ENCODE results near the gene PID1.

PID1 gene

GRCh38 chr2:229162015-229162414 lies 109.1 kb downstream of the PID1 start:
- no peak for DNase-seq

- no peak for DNase-seq
Observed at GRCh38 chr2:229160984-229161383, 110.1 kb downstream of the PID1 start.

- peak; percentile 53 for DNase-seq
Observed at GRCh38 chr2:229160180-229160579, 110.9 kb downstream of the PID1 start.

- no peak for DNase-seq
Observed at GRCh38 chr2:229159405-229159804, 111.7 kb downstream of the PID1 start.

- no peak for DNase-seq
Observed at GRCh38 chr2:229154381-229154780, 116.7 kb downstream of the PID1 start.

- DNase-seq: no peak
Observed at GRCh38 chr2:229153951-229154350, 117.1 kb downstream of the PID1 start.

- DNase-seq: no peak
Observed at GRCh38 chr2:229153267-229153666, 117.8 kb downstream of the PID1 start.

GRCh38 chr2:229152674-229153073 lies 118.4 kb downstream of the PID1 start:
- DNase-seq: no peak

- DNase-seq: no peak
Observed at GRCh38 chr2:229150317-229150716, 120.8 kb downstream of the PID1 start.

GRCh38 chr2:229141424-229142025 lies 129.6 kb downstream of the PID1 start:
- no peak for DNase-seq

GRCh38 chr2:229137639-229138038 lies 133.4 kb downstream of the PID1 start:
- no peak for DNase-seq

GRCh38 chr2:229137066-229137465 lies 134.0 kb downstream of the PID1 start:
- no peak for DNase-seq

- DNase-seq: peak; percentile 63
Observed at GRCh38 chr2:229133155-229133772, 137.8 kb downstream of the PID1 start.

GRCh38 chr2:229132236-229132635 lies 138.9 kb downstream of the PID1 start:
- DNase-seq: no peak

GRCh38 chr2:229130522-229130921 lies 140.6 kb downstream of the PID1 start:
- no peak for DNase-seq

- no peak for DNase-seq
Observed at GRCh38 chr2:229129738-229130371, 141.2 kb downstream of the PID1 start.

- no peak for DNase-seq
Observed at GRCh38 chr2:229127471-229127870, 143.6 kb downstream of the PID1 start.

- no peak for DNase-seq
Observed at GRCh38 chr2:229126066-229126465, 145.0 kb downstream of the PID1 start.

GRCh38 chr2:229124136-229124535 lies 147.0 kb downstream of the PID1 start:
- no peak for DNase-seq

- no peak for DNase-seq
Observed at GRCh38 chr2:229118927-229119326, 152.2 kb downstream of the PID1 start.

GRCh38 chr2:229118336-229118735 lies 152.8 kb downstream of the PID1 start:
- no peak for DNase-seq

GRCh38 chr2:229111744-229112143 lies 159.3 kb downstream of the PID1 start:
- DNase-seq: no peak

- DNase-seq: no peak
Observed at GRCh38 chr2:229109195-229109594, 161.9 kb downstream of the PID1 start.

GRCh38 chr2:229107601-229108000 lies 163.5 kb downstream of the PID1 start:
- no peak for DNase-seq

- no peak for DNase-seq
Observed at GRCh38 chr2:229104974-229105387, 166.1 kb downstream of the PID1 start.
